Omental fat pad (tissue), 4 donors: Measurements from ENCODE around the gene DENND1A. TPM values are rescaled to one million over a fixed set of nuclear protein-coding genes. Genes with fewer than 3 reads are reported as not detected.

ENCODE experiments used
- ATAC-seq: fragments of 150-250 bp; one replicate; pipeline ENCODE4 v1.9.1; 2016; ENCODE audit warnings: mild to moderate bottlenecking, moderate library complexity; ENCODE audit not compliant: low FRiP score
- DNase-seq: peaks from one replicate; pipeline ENCODE4 v3.0.0-alpha.2; 2019; ENCODE audit warnings: low spot score
- CTCF ChIP-seq, 3 donors: fragments of 450-650 bp; IDR thresholded peaks; one replicate each; pipeline ENCODE4 v1.5.1; 2016 to 2017; ENCODE audit warnings: antibody characterized with exemption in 3 of 3, mild to moderate bottlenecking in 3 of 3, moderate library complexity in 2 of 3
- total RNA-seq, 4 donors: library from RNA; depleted of rRNA; stranded (reverse); fragments of >200 nt; gene quantifications; one replicate each; pipeline ENCODE4 v1.1.0, GENCODE V29; 2016

Gene DENND1A
- total RNA-seq, 4 donors from 2014 or later = 15.2 to 22.8 (median 20.7) TPM

DNA sequence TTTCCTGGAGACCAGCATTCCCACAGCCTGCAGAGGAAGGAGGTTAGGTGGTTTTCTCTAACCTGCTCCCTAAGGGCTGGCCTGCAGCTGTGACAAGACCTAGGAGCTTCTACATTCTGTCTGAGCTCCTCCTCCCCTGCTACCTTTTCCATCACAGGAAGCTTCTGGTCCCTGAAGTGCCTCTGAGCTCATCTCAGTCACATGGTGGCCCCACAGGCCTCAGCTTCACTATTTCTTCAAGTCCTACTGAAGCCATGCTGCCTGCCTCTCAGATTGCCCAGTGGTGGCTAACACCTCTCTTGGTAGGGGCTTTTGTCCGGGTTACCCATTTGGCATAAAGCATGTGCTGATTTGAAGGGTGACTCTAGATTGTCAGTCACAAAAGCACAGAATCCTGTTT, 314.5 kb downstream of the DENND1A start:
- ATAC-seq (no peak), DNase-seq (no peak)
- no peak for TF ChIP-seq CTCF (IDR thresholded peaks at IDR 0.05)

- ATAC-seq (no peak), DNase-seq (no peak)
- TF ChIP-seq CTCF (IDR thresholded peaks at IDR 0.05) = no peak
Observed at GRCh38 chr9:123614306-123615263, 315.3 kb downstream of the DENND1A start.

DNA sequence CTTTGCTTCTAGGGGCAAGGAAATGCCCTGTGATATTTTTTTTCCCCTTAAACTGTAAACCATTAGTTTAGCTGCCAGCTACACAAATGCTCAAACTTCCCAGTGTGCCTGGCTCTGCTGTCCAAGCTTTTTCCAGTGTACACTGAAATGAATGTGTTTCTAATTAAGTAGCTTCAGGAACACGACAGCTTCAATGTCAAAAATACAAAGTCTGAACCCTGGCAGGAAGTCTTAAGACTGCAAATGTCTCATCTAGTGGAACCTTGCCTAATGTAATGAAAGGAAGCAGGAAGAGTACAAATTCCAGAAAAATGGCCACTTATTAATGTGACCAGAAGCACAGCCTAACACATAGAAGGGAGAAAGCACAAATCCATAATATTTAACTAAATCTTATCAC, 318.7 kb downstream of the DENND1A start:
- ATAC-seq = no peak
- TF ChIP-seq CTCF (IDR thresholded peaks at IDR 0.05) = no peak
- DNase-seq = no peak

GRCh38 chr9:123609844-123610243, 320.1 kb downstream of the DENND1A start:
- DNase-seq (no peak), ATAC-seq (no peak)
- no peak for TF ChIP-seq CTCF (IDR thresholded peaks at IDR 0.05)

- no peak for TF ChIP-seq CTCF (IDR thresholded peaks at IDR 0.05)
- DNase-seq (no peak), ATAC-seq (no peak)
Observed at GRCh38 chr9:123608104-123608503, 321.8 kb downstream of the DENND1A start.

DNA sequence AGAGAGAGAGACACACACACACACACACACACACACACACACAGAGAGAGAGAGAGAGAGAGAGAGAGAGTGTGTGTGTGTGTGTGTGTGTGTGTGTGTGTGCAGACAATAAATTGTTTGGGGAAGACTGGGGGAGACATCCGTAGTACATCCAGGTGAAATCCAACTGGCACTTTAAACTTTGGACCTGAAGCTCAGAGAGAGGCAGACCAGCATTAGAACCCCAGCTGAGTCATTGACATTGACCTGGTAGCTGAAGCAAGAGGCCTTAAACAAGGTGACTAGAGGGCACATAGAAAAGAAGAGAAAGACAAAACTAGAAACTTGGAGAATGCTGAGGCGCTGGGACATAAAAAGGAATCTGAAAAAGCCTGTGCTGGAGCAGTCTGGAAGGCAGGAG, 322.4 kb downstream of the DENND1A start:
- DNase-seq (no peak), ATAC-seq (no peak)
- TF ChIP-seq CTCF (IDR thresholded peaks at IDR 0.05) = no peak

DNA sequence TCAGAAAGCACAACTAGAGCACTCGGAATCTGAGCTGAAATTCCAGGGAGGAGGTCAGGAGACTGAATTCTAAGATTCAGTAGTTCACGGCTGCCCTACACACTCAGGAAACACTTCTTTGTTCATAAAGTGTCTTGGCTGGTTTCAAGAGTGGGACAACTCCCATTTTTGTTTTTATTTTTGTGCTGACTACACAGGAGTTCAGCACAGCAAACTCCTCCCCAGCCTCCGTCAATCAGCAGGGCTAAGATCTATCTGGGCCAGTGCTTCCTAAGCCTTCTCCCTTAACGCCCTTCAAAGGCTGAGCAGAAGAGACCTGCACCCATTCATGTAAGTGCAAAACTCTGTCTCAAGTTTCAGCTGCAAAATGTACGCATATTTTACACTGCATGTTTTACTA, 323.8 kb downstream of the DENND1A start:
- no peak for ATAC-seq
- no peak for DNase-seq
- no peak for TF ChIP-seq CTCF (IDR thresholded peaks at IDR 0.05)
